GM12878 (cell line): Measurements from ENCODE around the gene HS1BP3. TPM values are rescaled to one million over a fixed set of nuclear protein-coding genes. Genes with fewer than 3 reads are reported as not detected.
A peak's percentile ranks its signal among the peaks of the same experiment; 100 is the strongest.

Experiments used
- ATAC-seq: fragments of 200-7000 bp; cut with Tn5 transposase; 3 replicates; pipeline ENCODE4 v1.9.1; 2020; ENCODE audit warnings: mild to moderate bottlenecking, moderate library complexity
- BruUV-seq: library from RNA; stranded (reverse); fragments of 400-500 nt; replicated peaks from 2 replicates; lab custom pipeline; 2021; lab: Mats Ljungman, UMichigan
- CTCF ChIA-PET: fragments of 300-600 bp; sonication (Branson Sonifier 250); formaldehyde crosslinking; extraction: SDS; loops from one replicate; lab custom pipeline; 2021; ENCODE audit warnings: inconsistent platforms; lab: Yijun Ruan, JAX
- POLR2A ChIA-PET: fragments of 350-600 bp; formaldehyde crosslinking; extraction: SDS; loops from one replicate; lab custom pipeline; 2021; ENCODE audit warnings: inconsistent platforms; lab: Charles Lee
- RAD21 ChIA-PET: fragments of 300-600 bp; sonication (Branson Sonifier 250); formaldehyde crosslinking; loops from one replicate; lab custom pipeline; 2023; ENCODE audit warnings: antibody characterized with exemption; ENCODE audit not compliant: unreplicated experiment; lab: Charles Lee
- SMC1A ChIA-PET: fragments of 300-600 bp; sonication (Branson Sonifier 250); formaldehyde crosslinking; loops from one replicate; lab custom pipeline; 2023; ENCODE audit not compliant: unreplicated experiment, uncharacterized antibody; lab: Charles Lee
- DNase-seq: peaks from one replicate; pipeline ENCODE4 v3.0.0-alpha.2; 2011; ENCODE audit warnings: low read depth, low spot score
- FAIRE-seq: peaks from 3 replicates; lab custom pipeline; 2011; peaks lifted over from hg19 to GRCh38; lab: Jason Lieb, UNC
- H2AFZ ChIP-seq: 2 replicates; pipeline ENCODE4 v1.6.0; 2011; ENCODE audit warnings: low read depth, low read length, control low read depth; ENCODE audit not compliant: control insufficient read depth
- H3K27ac ChIP-seq: 2 replicates; pipeline ENCODE4 v1.5.1; 2011; ENCODE audit warnings: control low read depth; ENCODE audit not compliant: control insufficient read depth, insufficient read depth
- H3K27me3 ChIP-seq, 2 experiments: replicated peaks in 1 of 2; 2 replicates each; pipeline versions ENCODE4 v1.6.0 to v1.6.1; 2011; ENCODE audit warnings: low read length in 1 of 2; ENCODE audit not compliant: control insufficient read depth in 2 of 2, insufficient read depth in 2 of 2
- H3K36me3 ChIP-seq, 2 experiments: 2 replicates each; pipeline ENCODE4 v1.5.1; 2011; ENCODE audit warnings: low read length in 1 of 2; ENCODE audit not compliant: control insufficient read depth in 2 of 2, insufficient read depth in 2 of 2
- H3K4me1 ChIP-seq: 2 replicates; pipeline ENCODE4 v1.6.1; 2011; ENCODE audit warnings: mild to moderate bottlenecking, low read length, moderate library complexity, mixed read lengths; ENCODE audit not compliant: control insufficient read depth, insufficient read depth
- H3K4me2 ChIP-seq: 2 replicates; pipeline ENCODE4 v1.6.0; 2011; ENCODE audit warnings: control low read depth; ENCODE audit not compliant: control insufficient read depth, insufficient read depth
- H3K4me3 ChIP-seq: fragments of 200-600 bp; sonication (generic); 2 replicates; pipeline ENCODE4 v1.5.1; 2016
- H3K79me2 ChIP-seq: 2 replicates; pipeline ENCODE4 v1.6.0; 2011; ENCODE audit warnings: low read length; ENCODE audit not compliant: control insufficient read depth, insufficient read depth
- H3K9ac ChIP-seq: 2 replicates; pipeline ENCODE4 v1.8.0; 2011; ENCODE audit warnings: low read length, control low read depth, mixed read lengths; ENCODE audit not compliant: control insufficient read depth, insufficient read depth
- H3K9me3 ChIP-seq: replicated peaks from 3 replicates; pipeline ENCODE4 v1.5.1; 2011; ENCODE audit warnings: mild to moderate bottlenecking, low read length; ENCODE audit not compliant: control insufficient read depth, insufficient read depth
- H4K20me1 ChIP-seq: 2 replicates; pipeline ENCODE4 v1.6.0; 2011; ENCODE audit not compliant: control insufficient read depth, insufficient read depth
- CBFB ChIP-seq: IDR thresholded peaks from 2 replicates; pipeline ENCODE4 v1.6.1; 2016; ENCODE audit warnings: antibody characterized with exemption, low read depth
- CBX3 ChIP-seq: fragments of 200-600 bp; sonication (generic); IDR thresholded peaks from 2 replicates; pipeline ENCODE4 v1.6.1; 2016; ENCODE audit warnings: low read depth, borderline replicate concordance
- CREM ChIP-seq: IDR thresholded peaks from 2 replicates; pipeline ENCODE4 v1.6.1; 2014; ENCODE audit warnings: antibody characterized with exemption, low read depth
- IKZF1 ChIP-seq: fragments of 450-650 bp; conservative IDR thresholded peaks from 2 replicates; pipeline ENCODE4 v1.6.1; 2017; ENCODE audit warnings: antibody characterized with exemption, mild to moderate bottlenecking
- JUNB ChIP-seq: IDR thresholded peaks from 2 replicates; pipeline ENCODE4 v1.6.1; 2016; ENCODE audit warnings: antibody characterized with exemption, mild to moderate bottlenecking
- KDM1A ChIP-seq: fragments of 200-600 bp; sonication (generic); IDR thresholded peaks from 2 replicates; pipeline ENCODE4 v1.6.1; 2016; ENCODE audit warnings: borderline replicate concordance
- KLF5 ChIP-seq: fragments of 450-650 bp; IDR thresholded peaks from 2 replicates; pipeline ENCODE4 v1.6.1; 2014; ENCODE audit warnings: mild to moderate bottlenecking; ENCODE audit not compliant: partially characterized antibody
- NFYB ChIP-seq: IDR thresholded peaks from 2 replicates; pipeline ENCODE4 v1.6.1; 2011; ENCODE audit warnings: low read depth, mild to moderate bottlenecking, low read length, improper control_type of control experiment, moderate library complexity; ENCODE audit not compliant: insufficient read depth
- PKNOX1 ChIP-seq: fragments of 450-650 bp; IDR thresholded peaks from 2 replicates; pipeline ENCODE4 v1.6.1; 2016; ENCODE audit warnings: mild to moderate bottlenecking
- PML ChIP-seq: IDR thresholded peaks from 2 replicates; pipeline ENCODE4 v1.6.1; 2012; ENCODE audit warnings: low read length, inconsistent platforms
- RAD21 ChIP-seq: IDR thresholded peaks from 2 replicates; pipeline ENCODE4 v1.6.1; 2011; ENCODE audit warnings: mild to moderate bottlenecking, low read depth, low read length, moderate library complexity; ENCODE audit not compliant: insufficient read depth
- RELB ChIP-seq: fragments of 450-650 bp; IDR thresholded peaks from 2 replicates; pipeline ENCODE4 v1.6.1; 2017; ENCODE audit warnings: low read depth, mild to moderate bottlenecking, moderate library complexity
- SIX5 ChIP-seq: IDR thresholded peaks from 2 replicates; pipeline ENCODE4 v1.6.1; 2011; ENCODE audit warnings: mild to moderate bottlenecking, low read depth, low read length, moderate library complexity; ENCODE audit not compliant: severe bottlenecking
- SKIL ChIP-seq: fragments of 450-650 bp; IDR thresholded peaks from 2 replicates; pipeline ENCODE4 v1.6.1; 2017; ENCODE audit warnings: mild to moderate bottlenecking, low read depth, inconsistent platforms; ENCODE audit not compliant: poor library complexity, severe bottlenecking
- SMAD5 ChIP-seq: IDR thresholded peaks from 2 replicates; pipeline ENCODE4 v1.6.1; 2016; ENCODE audit warnings: antibody characterized with exemption, low read depth
- SREBF1 ChIP-seq: IDR thresholded peaks from 2 replicates; pipeline ENCODE4 v1.6.1; 2012; ENCODE audit warnings: mild to moderate bottlenecking, low read length
- SREBF2 ChIP-seq: IDR thresholded peaks from 2 replicates; pipeline ENCODE4 v1.6.1; 2012; ENCODE audit warnings: mild to moderate bottlenecking, low read length
- TARDBP ChIP-seq: IDR thresholded peaks from 2 replicates; pipeline ENCODE4 v1.6.1; 2016; ENCODE audit warnings: borderline replicate concordance
- WGBS: methylation state at CpG from one replicate; pipeline ENCODE4 v1.1.6; 2016; ENCODE audit warnings: low lambda C conversion rate; ENCODE audit not compliant: insufficient replicate concordance, insufficient coverage; ENCODE audit errors: missing lambda C conversion rate; 5-methylcytosine and 5-hydroxymethylcytosine counted together
- in situ Hi-C: fragments of 300-500 bp; cut with MboI; formaldehyde crosslinking; loops from 9 replicates; pipeline ENCODE4 v1.14.3; 2018; ENCODE audit warnings: mixed read lengths
- intact Hi-C: fragments of 100-400 bp; cut with micrococcal nuclease; formaldehyde crosslinking; loops from one replicate; pipeline ENCODE4 v1.14.2; 2022; ENCODE audit not compliant: unreplicated experiment
- polyA plus RNA-seq, 11 experiments: library from polyadenylated mRNA; depleted of rRNA in 4 of 11; unstranded in 6 of 11; stranded (reverse) in 5 of 11; fragments of >200 nt; fragmentation: Nextera tagmentation in 4 of 11; fragmentation: Illumina TruSeq in 1 of 11; extraction: Ambion mirVana in 4 of 11; extraction: Trizol in 1 of 11; gene quantifications; 1 replicate in 1 of 11; 2 replicates in 10 of 11; pipeline versions ENCODE4 v1.2.1 to v1.2.3, GENCODE V29; 2011 to 2016; ENCODE audit warnings: inconsistent platforms in 2 of 11, missing spikeins in 2 of 11, low read depth in 1 of 11
- total RNA-seq, 4 experiments: library from RNA; depleted of rRNA in 3 of 4; stranded (reverse); fragments of >200 nt in 3 of 4; fragmentation: Illumina TruSeq in 1 of 4; extraction: Trizol in 1 of 4; gene quantifications; 2 replicates each; pipeline versions ENCODE4 v1.2.1 to v1.2.3, GENCODE V29; 2013 to 2021

The HS1BP3 gene
- total and polyA plus RNA-seq, 10 of the 15 experiments (the other 5 are each of a cell fraction or from before 2014, with no cell fraction given), result 0.47 to 7.2 (median 4.6) TPM

GRCh38 chr2:20595439-20596192, 55.3 kb downstream of the HS1BP3 start:
- no peaks in the 10 kb centered on the region; the same call in 2 of the 3 replicates for H3K9me3 ChIP-seq
- peak overlapping the region; percentile 65 for H2AFZ ChIP-seq
- H3K4me3 ChIP-seq, result peak overlapping the region; percentile 25; the same call in 1 of the 2 replicates
- 1% methylated on average over 14 of the region's 14 CpGs for WGBS
- H3K9ac ChIP-seq, result peak overlapping the region; percentile 62; the same call in 1 of the 2 replicates
- peak overlapping the region; percentile 94 for H3K4me2 ChIP-seq
- intact Hi-C loops (loop anchor here (1.0 to 5.0 kb wide), 4 partner anchors 16 to 148 kb away; partner anchors contain the start of gene RHOB), in situ Hi-C loops (no loop called here)
- FAIRE-seq (peak; percentile 97), ATAC-seq (peak; percentile 92), DNase-seq (peak; percentile 85)
- no peaks in the 10 kb centered on the region for H3K36me3 ChIP-seq
- no peaks in the 10 kb centered on the region for H3K79me2 ChIP-seq
- RAD21 ChIA-PET, result interaction anchor here (0.7 to 3.9 kb wide), 21 partner anchors 17 to 184 kb away, joined by 3 to 28 read pairs (median 6); partner anchors contain the start of genes HS1BP3 and RHOB
- POLR2A ChIA-PET, result interaction anchor here (0.6 to 3.1 kb wide), 8 partner anchors 9 to 111 kb away, joined by 3 to 22 read pairs (median 6); no protein-coding TSS in a partner anchor
- SMC1A ChIA-PET, result interaction anchor here (0.7 to 3.7 kb wide), 24 partner anchors 9 to 182 kb away, joined by 3 to 37 read pairs (median 4); partner anchors contain the start of genes HS1BP3 and RHOB
- H3K4me1 ChIP-seq, result peaks cover 38% of the 10 kb centered on the region
- CTCF ChIA-PET, result interaction anchor here (0.5 to 5.5 kb wide), 22 partner anchors 9 to 373 kb away, joined by 3 to 26 read pairs (median 5); partner anchors contain the start of genes HS1BP3 and RHOB
- peak overlapping the region; percentile 79 for H3K27ac ChIP-seq
- H4K20me1 ChIP-seq, result no peaks in the 10 kb centered on the region
- BruUV-seq, result no TSS peak
- H3K27me3 ChIP-seq, result no peaks in the 10 kb centered on the region
- TF ChIP-seq CBFB, result peak; percentile 77; the same call in 1 of the 2 replicates
- no peak for TF ChIP-seq KDM1A
- peak; percentile 72; the same call in 1 of the 2 replicates for TF ChIP-seq PML
- no peak for TF ChIP-seq SREBF1
- peak; percentile 54 for TF ChIP-seq SKIL
- no peak for TF ChIP-seq CBX3
- TF ChIP-seq TARDBP, result no peak
- no peak for TF ChIP-seq NFYB
- TF ChIP-seq IKZF1, result peak; percentile 96
- TF ChIP-seq JUNB, result peak; percentile 59; the same call in 1 of the 2 replicates
- TF ChIP-seq SIX5, result peak; percentile 9
- TF ChIP-seq SMAD5, result no peak
- no peak for TF ChIP-seq KLF5
- TF ChIP-seq PKNOX1, result peak; percentile 54
- TF ChIP-seq RELB, result peak; percentile 80
- peak; percentile 38; the same call in 1 of the 2 replicates for TF ChIP-seq CREM
- 0 out of 2 replicates have a peak, but pooled peaks have one; percentile 5 for TF ChIP-seq RAD21
- no peak for TF ChIP-seq SREBF2
